DOHH2 (cell line): ENCODE results near the gene NOL3.

Source experiments
- H3F3A ChIP-seq: fragments of 200-600 bp; sonication (generic), shearing (Covaris generic); 2 replicates; pipeline ENCODE4 v1.6.0; 2016; ENCODE audit warnings: antibody characterized with exemption, mild to moderate bottlenecking; ENCODE audit not compliant: control insufficient read depth, insufficient read depth
- H3K27ac ChIP-seq: fragments of 200-600 bp; sonication (generic); 2 replicates; pipeline ENCODE4 v1.5.1; 2014; ENCODE audit warnings: low read depth, mild to moderate bottlenecking, low read length, moderate library complexity
- H3K27me3 ChIP-seq: fragments of 200-600 bp; sonication (generic); 2 replicates; pipeline ENCODE4 v1.6.1; 2014; ENCODE audit warnings: mild to moderate bottlenecking, low read length, mixed read lengths; ENCODE audit not compliant: control insufficient read depth
- H3K36me3 ChIP-seq: fragments of 200-600 bp; sonication (generic); 2 replicates; pipeline ENCODE4 v1.6.1; 2014; ENCODE audit warnings: mild to moderate bottlenecking, low read length, moderate library complexity, mixed read lengths; ENCODE audit not compliant: control insufficient read depth
- H3K4me1 ChIP-seq: fragments of 200-600 bp; sonication (generic); 2 replicates; pipeline ENCODE4 v1.6.1; 2014; ENCODE audit warnings: mild to moderate bottlenecking, low read length, mixed read lengths; ENCODE audit not compliant: control insufficient read depth
- H3K4me2 ChIP-seq: fragments of 200-600 bp; sonication (generic); 2 replicates; pipeline ENCODE4 v1.6.0; 2014; ENCODE audit warnings: mild to moderate bottlenecking, low read length, moderate library complexity
- H3K4me3 ChIP-seq: fragments of 200-600 bp; sonication (generic); 2 replicates; pipeline ENCODE4 v1.5.1; 2014; ENCODE audit warnings: mild to moderate bottlenecking, low read length, mixed read lengths
- H3K79me2 ChIP-seq: fragments of 200-600 bp; sonication (generic); 2 replicates; pipeline ENCODE4 v1.6.1; 2014; ENCODE audit warnings: mild to moderate bottlenecking, low read length, mixed read lengths; ENCODE audit not compliant: control insufficient read depth
- H3K9me2 ChIP-seq: fragments of 200-600 bp; sonication (generic); replicated peaks from 2 replicates; pipeline ENCODE4 v1.6.1; 2014; ENCODE audit warnings: mild to moderate bottlenecking, low read length, mixed read lengths; ENCODE audit not compliant: control insufficient read depth
- H3K9me3 ChIP-seq: fragments of 200-600 bp; sonication (generic); 2 replicates; pipeline ENCODE4 v1.6.1; 2014; ENCODE audit warnings: antibody characterized with exemption, low read length, mixed read lengths; ENCODE audit not compliant: control insufficient read depth, insufficient read depth
- H4K20me1 ChIP-seq: fragments of 200-600 bp; sonication (generic); 2 replicates; pipeline ENCODE4 v1.6.0; 2014; ENCODE audit warnings: low read depth, mild to moderate bottlenecking, antibody characterized with exemption, low read length, moderate library complexity; ENCODE audit not compliant: control insufficient read depth, insufficient read depth
- EZH2phosphoT487 ChIP-seq: fragments of 200-600 bp; sonication (generic); IDR thresholded peaks from 2 replicates; pipeline ENCODE4 v1.6.1; 2017; ENCODE audit warnings: borderline replicate concordance, mild to moderate bottlenecking, antibody characterized with exemption, low read length, moderate library complexity, mixed read lengths
- TF ChIP-seq, protein P1 (sequence below): fragments of 200-600 bp; sonication (generic); IDR thresholded peaks from one replicate; pipeline ENCODE4 v1.5.1; 2014; ENCODE audit warnings: antibody characterized with exemption, mild to moderate bottlenecking, low read depth, low read length; ENCODE audit not compliant: poor library complexity, severe bottlenecking

Gene NOL3

GRCh38 chr16:67223992-67224391 is 53.7 kb downstream of the NOL3 start:
- H3K4me2 ChIP-seq: no peak overlapping the region

More at GRCh38 chr16:67223992-67224391, 53.7 kb downstream of the NOL3 start:
- Histone ChIP-seq H3K27me3 (no peaks in the 10 kb centered on the region), H3K79me2 (peaks cover 21% of the 10 kb centered on the region), H3K36me3 (peaks cover 11% of the 10 kb centered on the region), H3K4me3 (no peak overlapping the region), H3K4me1 (peaks cover 25% of the 10 kb centered on the region), H3K9me2 (no peaks in the 10 kb centered on the region), H3K27ac (no peak overlapping the region), H3F3A (no peaks in the 10 kb centered on the region), H4K20me1 (no peaks in the 10 kb centered on the region), H3K9me3 (no peaks in the 10 kb centered on the region)
- TF ChIP-seq, protein P1, sequence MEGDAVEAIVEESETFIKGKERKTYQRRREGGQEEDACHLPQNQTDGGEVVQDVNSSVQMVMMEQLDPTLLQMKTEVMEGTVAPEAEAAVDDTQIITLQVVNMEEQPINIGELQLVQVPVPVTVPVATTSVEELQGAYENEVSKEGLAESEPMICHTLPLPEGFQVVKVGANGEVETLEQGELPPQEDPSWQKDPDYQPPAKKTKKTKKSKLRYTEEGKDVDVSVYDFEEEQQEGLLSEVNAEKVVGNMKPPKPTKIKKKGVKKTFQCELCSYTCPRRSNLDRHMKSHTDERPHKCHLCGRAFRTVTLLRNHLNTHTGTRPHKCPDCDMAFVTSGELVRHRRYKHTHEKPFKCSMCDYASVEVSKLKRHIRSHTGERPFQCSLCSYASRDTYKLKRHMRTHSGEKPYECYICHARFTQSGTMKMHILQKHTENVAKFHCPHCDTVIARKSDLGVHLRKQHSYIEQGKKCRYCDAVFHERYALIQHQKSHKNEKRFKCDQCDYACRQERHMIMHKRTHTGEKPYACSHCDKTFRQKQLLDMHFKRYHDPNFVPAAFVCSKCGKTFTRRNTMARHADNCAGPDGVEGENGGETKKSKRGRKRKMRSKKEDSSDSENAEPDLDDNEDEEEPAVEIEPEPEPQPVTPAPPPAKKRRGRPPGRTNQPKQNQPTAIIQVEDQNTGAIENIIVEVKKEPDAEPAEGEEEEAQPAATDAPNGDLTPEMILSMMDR: no peak
- no peak for TF ChIP-seq EZH2phosphoT487
